GM19463 (cell line): Measurements from ENCODE around the gene DCXR.
A peak's percentile ranks its signal among the peaks of the same experiment; 100 is the strongest.

ENCODE experiments used
- ATAC-seq: cut with Tn5 transposase; IDR thresholded peaks from one replicate; pipeline ENCODE4 v1.9.1; 2021; ENCODE audit warnings: mild to moderate bottlenecking, moderate library complexity; ENCODE audit not compliant: unreplicated experiment

DCXR gene

GRCh38 chr17:82024859-82025258 lies 12.6 kb downstream of the DCXR start:
- no peak for ATAC-seq

GRCh38 chr17:82023447-82024241 lies 13.9 kb downstream of the DCXR start:
- no peak for ATAC-seq

GRCh38 chr17:82022981-82023446 lies 14.5 kb downstream of the DCXR start, which contains the start of gene LRRC45:
TSS of gene LRRC45 (plus strand) at chr17:82023305. CDS start at chr17:82023644, 339 bp downstream.
- peak; percentile 89 for ATAC-seq

GRCh38 chr17:82022310-82022980 lies 15.1 kb downstream of the DCXR start, which contains the start of gene CENPX:
TSS of gene CENPX (minus strand) at chr17:82022878. CDS start at chr17:82022861, 17 bp downstream.
- no peak for ATAC-seq

GRCh38 chr17:82021900-82022309 lies 15.6 kb downstream of the DCXR start:
- ATAC-seq = no peak

GRCh38 chr17:82021107-82021899 lies 16.2 kb downstream of the DCXR start:
- ATAC-seq = no peak

- no peak for ATAC-seq
Observed at GRCh38 chr17:82020572-82021106, 16.9 kb downstream of the DCXR start.

GRCh38 chr17:82019690-82020571 lies 17.6 kb downstream of the DCXR start:
- ATAC-seq = no peak

GRCh38 chr17:82018989-82019689 lies 18.4 kb downstream of the DCXR start:
- no peak for ATAC-seq

- no peak for ATAC-seq
Observed at GRCh38 chr17:82018152-82018988, 19.1 kb downstream of the DCXR start.

- ATAC-seq = no peak
Observed at GRCh38 chr17:82017612-82018151, 19.8 kb downstream of the DCXR start.

GRCh38 chr17:82016875-82017459 lies 20.5 kb downstream of the DCXR start:
- ATAC-seq = no peak

- ATAC-seq = no peak
Observed at GRCh38 chr17:82016061-82016874, 21.2 kb downstream of the DCXR start.

GRCh38 chr17:82015311-82015971 lies 22.1 kb downstream of the DCXR start:
- no peak for ATAC-seq

- ATAC-seq = no peak
Observed at GRCh38 chr17:82014971-82015310, 22.6 kb downstream of the DCXR start.

GRCh38 chr17:82014432-82014831 lies 23.1 kb downstream of the DCXR start:
- ATAC-seq = no peak
